SU-DHL-6 (cell line): ENCODE data around the gene ATP2A2.

Source experiments
- H2AFZ ChIP-seq: fragments of 200-600 bp; sonication (generic); 2 replicates; pipeline ENCODE4 v1.6.1; 2014; ENCODE audit warnings: low read depth, mild to moderate bottlenecking, moderate library complexity, mixed read lengths, antibody characterized with exemption, low read length; ENCODE audit not compliant: severe bottlenecking
- H3F3A ChIP-seq: fragments of 200-600 bp; shearing (Covaris generic); 2 replicates; pipeline ENCODE4 v1.6.0; 2016; ENCODE audit warnings: antibody characterized with exemption, mild to moderate bottlenecking; ENCODE audit not compliant: insufficient read depth
- H3K27ac ChIP-seq: fragments of 200-600 bp; sonication (generic); 2 replicates; pipeline ENCODE4 v1.5.1; 2016; ENCODE audit warnings: low read depth, mild to moderate bottlenecking, low read length, moderate library complexity, mixed read lengths
- H3K27me3 ChIP-seq: fragments of 200-600 bp; sonication (generic), shearing (Covaris generic); 2 replicates; pipeline ENCODE4 v1.6.0; 2014; ENCODE audit warnings: mild to moderate bottlenecking, low read length
- H3K36me3 ChIP-seq: fragments of 200-600 bp; sonication (generic); 2 replicates; pipeline ENCODE4 v1.6.1; 2014; ENCODE audit warnings: mild to moderate bottlenecking, low read length, mixed read lengths
- H3K4me2 ChIP-seq: fragments of 300-600, 200-600 bp; shearing (Covaris generic), sonication (generic); 2 replicates; pipeline ENCODE4 v1.6.0; 2014; ENCODE audit warnings: low read length, low read depth, mild to moderate bottlenecking; ENCODE audit not compliant: poor library complexity, severe bottlenecking
- H3K4me3 ChIP-seq: fragments of 200-600 bp; sonication (generic); 2 replicates; pipeline ENCODE4 v1.5.1; 2014; ENCODE audit warnings: antibody characterized with exemption, low read length, mild to moderate bottlenecking, mixed read lengths; ENCODE audit not compliant: insufficient read depth, poor library complexity, severe bottlenecking
- H3K79me2 ChIP-seq: fragments of 200-600 bp; sonication (generic); 2 replicates; pipeline ENCODE4 v1.6.1; 2014; ENCODE audit warnings: mild to moderate bottlenecking, low read length, moderate library complexity; ENCODE audit not compliant: insufficient read depth
- H3K9ac ChIP-seq: fragments of 200-600 bp; sonication (generic); 2 replicates; pipeline ENCODE4 v1.7.0; 2014; ENCODE audit warnings: mild to moderate bottlenecking, low read length
- H3K9me2 ChIP-seq: fragments of 200-600 bp; sonication (generic); replicated peaks from 2 replicates; pipeline ENCODE4 v1.6.1; 2014; ENCODE audit warnings: low read length; ENCODE audit not compliant: insufficient read depth
- H3K9me3 ChIP-seq: fragments of 200-600 bp; sonication (generic); 2 replicates; pipeline ENCODE4 v1.6.1; 2014; ENCODE audit warnings: low read length, mixed read lengths; ENCODE audit not compliant: insufficient read depth
- H4K20me1 ChIP-seq: fragments of 200-600 bp; sonication (generic); 2 replicates; pipeline ENCODE4 v1.6.1; 2014; ENCODE audit warnings: low read depth, mild to moderate bottlenecking, antibody characterized with exemption, low read length, moderate library complexity, mixed read lengths
- EZH2phosphoT487 ChIP-seq: fragments of 200-600 bp; sonication (generic), shearing (Covaris generic); conservative IDR thresholded peaks from 2 replicates; pipeline ENCODE4 v1.6.1; 2018; ENCODE audit warnings: mild to moderate bottlenecking, antibody characterized with exemption, low read length, moderate library complexity, mixed read lengths
- TF ChIP-seq, protein P1 (sequence below): fragments of 200-600 bp; sonication (generic); IDR thresholded peaks from one replicate; pipeline ENCODE4 v1.5.1; 2017; ENCODE audit warnings: antibody characterized with exemption, mild to moderate bottlenecking, low read length, moderate library complexity; ENCODE audit not compliant: insufficient read depth, poor library complexity, severe bottlenecking

ATP2A2 gene

DNA sequence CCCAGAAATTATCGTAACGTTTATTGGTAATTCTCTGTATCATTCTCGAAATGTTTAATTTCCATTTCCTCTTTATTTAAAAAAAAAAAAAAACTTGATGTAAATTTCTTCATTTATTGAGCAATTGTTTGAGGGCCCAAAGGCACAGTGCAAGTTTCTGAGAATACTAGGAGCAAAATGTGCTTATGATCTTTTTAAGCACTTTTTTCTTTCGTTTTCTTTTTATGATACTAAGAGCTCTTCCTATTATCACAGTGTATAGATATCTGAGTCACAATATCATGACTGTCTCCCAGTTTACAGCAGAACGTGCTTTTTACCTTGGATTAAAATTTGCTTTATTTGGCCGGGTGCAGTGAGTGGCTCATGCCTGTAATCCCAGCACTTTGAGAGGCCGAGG lies 5.6 kb downstream of the ATP2A2 start:
- no peak overlapping the region for H3K9ac ChIP-seq
- H3K9me3 ChIP-seq, result no peaks in the 10 kb centered on the region
- peaks cover 56% of the 10 kb centered on the region for H3K36me3 ChIP-seq
- TF ChIP-seq, protein P1, sequence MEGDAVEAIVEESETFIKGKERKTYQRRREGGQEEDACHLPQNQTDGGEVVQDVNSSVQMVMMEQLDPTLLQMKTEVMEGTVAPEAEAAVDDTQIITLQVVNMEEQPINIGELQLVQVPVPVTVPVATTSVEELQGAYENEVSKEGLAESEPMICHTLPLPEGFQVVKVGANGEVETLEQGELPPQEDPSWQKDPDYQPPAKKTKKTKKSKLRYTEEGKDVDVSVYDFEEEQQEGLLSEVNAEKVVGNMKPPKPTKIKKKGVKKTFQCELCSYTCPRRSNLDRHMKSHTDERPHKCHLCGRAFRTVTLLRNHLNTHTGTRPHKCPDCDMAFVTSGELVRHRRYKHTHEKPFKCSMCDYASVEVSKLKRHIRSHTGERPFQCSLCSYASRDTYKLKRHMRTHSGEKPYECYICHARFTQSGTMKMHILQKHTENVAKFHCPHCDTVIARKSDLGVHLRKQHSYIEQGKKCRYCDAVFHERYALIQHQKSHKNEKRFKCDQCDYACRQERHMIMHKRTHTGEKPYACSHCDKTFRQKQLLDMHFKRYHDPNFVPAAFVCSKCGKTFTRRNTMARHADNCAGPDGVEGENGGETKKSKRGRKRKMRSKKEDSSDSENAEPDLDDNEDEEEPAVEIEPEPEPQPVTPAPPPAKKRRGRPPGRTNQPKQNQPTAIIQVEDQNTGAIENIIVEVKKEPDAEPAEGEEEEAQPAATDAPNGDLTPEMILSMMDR, result no peak
- no peak for TF ChIP-seq EZH2phosphoT487
- peaks cover 4% of the 10 kb centered on the region for H3F3A ChIP-seq
- peaks cover 100% of the 10 kb centered on the region for H3K79me2 ChIP-seq
- no peaks in the 10 kb centered on the region for H3K27me3 ChIP-seq
- H3K4me3 ChIP-seq, result no peak overlapping the region
- no peak overlapping the region for H2AFZ ChIP-seq
- peak overlapping the region; percentile 95 for H3K4me2 ChIP-seq
- H3K27ac ChIP-seq, result no peak overlapping the region
- H3K9me2 ChIP-seq, result no peaks in the 10 kb centered on the region
- H4K20me1 ChIP-seq, result peaks cover 44% of the 10 kb centered on the region

DNA sequence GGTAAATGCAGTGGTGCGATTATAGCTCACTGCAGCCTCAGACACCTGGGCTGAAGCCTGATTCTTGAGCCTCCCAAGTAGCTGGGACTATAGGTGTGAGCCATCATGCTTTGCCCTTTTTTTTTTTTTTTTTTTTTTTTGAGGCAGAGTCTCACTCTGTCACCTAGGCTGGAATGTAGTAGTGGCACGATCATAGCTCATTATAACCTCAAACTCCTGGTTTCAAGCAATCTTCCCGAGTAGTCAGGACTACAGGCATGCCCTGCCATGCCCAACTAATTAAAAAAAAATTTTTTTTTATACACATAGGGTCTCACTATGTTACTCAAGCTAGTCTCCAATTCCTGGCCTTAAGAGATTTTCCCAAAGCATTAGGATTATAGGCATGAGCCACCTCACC lies 6.9 kb downstream of the ATP2A2 start:
- Histone ChIP-seq H3K27me3 (no peaks in the 10 kb centered on the region), H3K79me2 (peaks cover 100% of the 10 kb centered on the region), H3K36me3 (peaks cover 59% of the 10 kb centered on the region), H3K9me2 (no peaks in the 10 kb centered on the region), H3K9me3 (no peaks in the 10 kb centered on the region), H3F3A (peaks cover 4% of the 10 kb centered on the region), H3K27ac (no peak overlapping the region), H2AFZ (no peak overlapping the region), H4K20me1 (peaks cover 40% of the 10 kb centered on the region), H3K4me2 (no peak overlapping the region), H3K4me3 (no peak overlapping the region), H3K9ac (no peak overlapping the region)
- TF ChIP-seq, protein P1, result no peak
- TF ChIP-seq EZH2phosphoT487, result no peak

DNA sequence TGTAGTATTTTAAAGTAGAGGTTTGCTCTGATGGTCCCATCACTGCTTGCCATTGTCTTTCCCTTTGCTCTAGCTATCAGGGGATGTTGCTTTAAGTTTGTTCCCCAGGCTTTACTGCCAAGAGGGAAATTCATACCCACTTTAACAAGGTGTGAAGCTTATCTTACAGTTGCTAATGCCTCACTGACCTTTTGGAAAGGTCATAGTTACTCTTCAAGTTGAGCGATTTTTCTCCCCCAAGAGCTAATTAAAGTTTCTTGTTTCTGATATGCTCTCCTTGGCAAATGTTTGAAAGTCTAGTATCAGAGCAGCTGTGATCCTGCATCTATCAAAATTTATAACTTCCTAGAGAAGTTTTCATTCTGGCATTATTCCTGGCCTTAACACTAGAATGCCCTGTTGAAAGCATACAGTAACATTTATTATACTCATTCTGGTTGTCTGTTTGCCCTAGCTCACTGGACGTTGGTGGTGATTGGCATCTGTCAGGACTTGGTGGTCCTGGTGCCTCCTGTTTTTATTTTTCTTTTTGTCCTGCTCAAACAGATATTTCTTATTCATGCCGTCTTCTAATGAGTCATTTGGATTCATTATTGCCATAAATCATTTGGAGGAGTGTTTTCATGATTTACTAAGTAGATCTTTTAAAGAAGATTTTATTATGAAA lies 8.1 kb downstream of the ATP2A2 start:
- Histone ChIP-seq H3K4me3 (no peak overlapping the region), H3K9me3 (no peaks in the 10 kb centered on the region), H3K27ac (no peak overlapping the region), H3F3A (peaks cover 4% of the 10 kb centered on the region), H3K9ac (no peak overlapping the region), H3K4me2 (no peak overlapping the region), H3K27me3 (no peaks in the 10 kb centered on the region), H3K79me2 (peaks cover 96% of the 10 kb centered on the region), H2AFZ (no peak overlapping the region), H4K20me1 (peaks cover 28% of the 10 kb centered on the region), H3K9me2 (no peaks in the 10 kb centered on the region), H3K36me3 (peaks cover 48% of the 10 kb centered on the region)
- TF ChIP-seq, protein P1, result no peak
- TF ChIP-seq EZH2phosphoT487, result no peak
